ENCODE data around the gene PPP6R2.
"Not testable (repeated sequence)": the region's sequence is repeated elsewhere in the genome, so short reads cannot be mapped to it uniquely, and the experiment has no call there.

PPP6R2 gene

GRCh38 chr22:50326225-50326955 is 16.7 kb upstream of the PPP6R2 start:
- DNase-seq (ENCODE audit: low spot score), result no peak
- TF ChIP-seq CTCF (IDR thresholded peaks at IDR 0.05; ENCODE audit: extremely low read depth, missing control alignments), result no peak

- DNase-seq (ENCODE audit: low spot score), result peak; percentile 97
- peak; percentile 83 for TF ChIP-seq CTCF (IDR thresholded peaks at IDR 0.05; ENCODE audit: extremely low read depth, missing control alignments)
These were observed 16.0 kb upstream of the PPP6R2 start, which contains the start of gene DENND6B for GRCh38 chr22:50326956-50327710. DENND6B (minus strand) TSS chr22:50327012; CDS start chr22:50326988, 24 bp downstream.

- DNase-seq (ENCODE audit: low spot score), result no peak
- TF ChIP-seq CTCF (IDR thresholded peaks at IDR 0.05; ENCODE audit: extremely low read depth, missing control alignments), result no peak
These were observed 15.5 kb upstream of the PPP6R2 start for GRCh38 chr22:50327711-50328019.

GRCh38 chr22:50329236-50329635 is 13.9 kb upstream of the PPP6R2 start:
- DNase-seq (ENCODE audit: low spot score), result no peak

GRCh38 chr22:50334433-50334832 is 8.7 kb upstream of the PPP6R2 start:
- DNase-seq (ENCODE audit: low spot score), result not testable (repeated sequence)

More at GRCh38 chr22:50329236-50329635, 13.9 kb upstream of the PPP6R2 start:
- TF ChIP-seq CTCF (IDR thresholded peaks at IDR 0.05; ENCODE audit: extremely low read depth, missing control alignments), result no peak

GRCh38 chr22:50337262-50338041 is 5.7 kb upstream of the PPP6R2 start:
- no peak for TF ChIP-seq CTCF (IDR thresholded peaks at IDR 0.05; ENCODE audit: extremely low read depth, missing control alignments)
- no peak for DNase-seq (ENCODE audit: low spot score)

GRCh38 chr22:50338042-50338573 is 5.0 kb upstream of the PPP6R2 start:
- TF ChIP-seq CTCF (IDR thresholded peaks at IDR 0.05; ENCODE audit: extremely low read depth, missing control alignments), result no peak
- DNase-seq (ENCODE audit: low spot score), result no peak
